NCI-H2171 treated with DMSO at 0.1 percent for 48 hours (cell line): Measurements from ENCODE around the gene C7.
"Not testable (repeated sequence)": the region's sequence is repeated elsewhere in the genome, so short reads cannot be mapped to it uniquely, and the experiment has no call there.

Experiments used
- DNase-seq: peaks from one replicate; lab custom pipeline; 2025; lab: John Stamatoyannopoulos, UW

Gene C7

DNA sequence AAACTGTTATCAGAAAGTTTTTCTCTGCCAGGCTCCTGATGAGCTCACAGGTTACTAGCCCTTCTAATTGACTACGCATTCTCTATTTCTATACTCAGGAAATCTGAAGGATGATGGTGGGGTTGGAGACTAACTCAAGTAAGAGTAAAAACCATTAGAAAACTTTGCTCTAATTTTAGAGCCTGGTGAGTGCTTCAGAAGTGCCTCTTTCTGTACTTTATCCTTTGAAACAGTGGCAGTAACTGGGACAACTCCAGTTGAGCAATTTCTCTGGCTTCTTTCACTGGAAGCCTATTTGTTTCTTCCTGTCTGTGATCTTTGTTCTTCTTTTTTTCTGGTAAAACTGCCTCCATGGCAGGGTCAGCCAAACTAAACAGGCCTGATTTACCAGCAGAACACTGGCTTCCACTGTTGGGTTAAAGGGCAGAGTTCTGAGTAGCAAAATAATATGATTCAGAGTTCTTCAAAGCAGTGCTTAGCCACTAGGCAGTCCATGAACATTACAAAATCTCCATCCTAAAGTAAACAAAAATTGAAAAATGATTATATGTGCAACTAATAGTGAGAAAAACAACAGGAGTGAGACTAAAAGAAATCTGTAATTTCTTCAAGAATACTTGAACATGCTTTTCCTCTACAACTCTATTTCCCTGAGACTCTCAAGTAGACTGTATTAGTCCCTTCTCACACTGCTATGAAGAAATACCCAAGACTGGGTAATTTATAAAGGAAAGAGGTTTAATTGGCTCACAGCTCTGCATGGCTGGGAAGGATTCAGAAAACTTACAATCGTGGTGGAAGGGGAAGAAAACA is 82.1 kb downstream of the C7 start:
- no peak for DNase-seq

DNA sequence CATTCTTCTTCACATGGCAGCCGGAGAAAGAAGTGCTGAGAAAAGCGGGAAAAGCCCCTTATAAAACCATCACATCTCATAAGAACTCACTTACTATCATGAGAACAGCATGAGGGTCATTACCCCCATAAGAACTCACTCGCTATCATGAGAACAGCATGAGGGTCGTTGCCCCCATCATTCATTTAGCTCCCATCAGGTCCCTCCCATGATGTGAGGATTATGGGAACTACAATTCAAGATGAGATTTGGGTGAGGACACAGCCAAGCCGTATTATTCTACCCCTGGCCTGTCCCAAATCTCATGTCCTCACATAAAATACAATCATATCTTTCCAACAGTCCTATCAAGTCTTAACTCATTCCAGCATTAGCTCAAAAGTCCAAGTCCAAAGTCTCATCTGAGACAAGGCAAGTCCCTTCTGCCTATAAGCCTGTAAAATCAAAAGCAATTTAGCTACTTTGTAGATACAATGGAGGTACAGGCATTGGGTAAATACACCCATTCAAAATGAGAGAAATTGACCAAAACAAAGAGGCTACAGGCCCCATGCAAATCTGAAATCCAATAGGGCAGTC is 82.8 kb downstream of the C7 start:
- no peak for DNase-seq

GRCh38 chr5:40995801-40996586 is 86.7 kb downstream of the C7 start:
- DNase-seq = no peak

GRCh38 chr5:40999142-40999541 is 89.8 kb downstream of the C7 start:
- DNase-seq = no peak

DNA sequence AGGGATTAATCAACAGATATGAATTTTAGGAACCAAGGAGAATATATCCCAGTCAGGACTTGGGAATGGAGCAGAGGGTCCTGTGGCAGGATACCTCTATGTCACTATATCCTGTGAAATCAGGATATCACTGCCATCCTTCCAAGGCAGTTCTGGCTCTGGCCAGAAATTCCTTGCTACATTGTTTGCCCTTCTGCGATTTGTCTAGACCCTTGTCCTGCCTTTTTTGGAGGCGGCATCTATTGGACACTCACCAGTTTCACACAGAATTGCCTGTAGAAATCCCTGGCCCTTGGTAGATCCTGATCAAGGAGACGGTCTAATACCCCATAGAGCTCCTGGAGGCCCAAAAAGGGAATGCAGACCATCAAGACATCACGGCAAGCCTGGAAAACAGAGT is 90.7 kb downstream of the C7 start:
- no peak for DNase-seq

GRCh38 chr5:41003670-41004376 is 94.5 kb downstream of the C7 start:
- no peak for DNase-seq

- DNase-seq = no peak
Observed at GRCh38 chr5:41004931-41005330, 95.6 kb downstream of the C7 start.

DNA sequence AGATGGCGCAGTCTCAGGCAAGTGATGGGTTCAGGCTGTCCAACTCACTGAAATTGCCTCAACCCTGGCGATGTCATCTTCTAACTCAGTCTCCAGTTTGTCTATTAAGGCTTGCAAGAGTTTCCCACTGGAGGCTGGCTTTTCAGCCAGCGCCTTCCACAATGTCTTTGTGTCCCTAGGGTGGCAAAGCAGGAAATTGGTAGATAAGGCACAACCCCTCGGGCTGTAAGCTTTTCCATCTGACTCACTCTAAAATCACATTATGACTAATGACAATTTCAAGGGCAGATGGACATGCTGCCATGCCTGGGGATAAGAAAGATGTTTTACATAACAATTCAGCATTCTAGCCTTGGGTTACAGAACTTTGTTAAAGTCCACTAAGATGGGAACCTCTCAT is 99.9 kb downstream of the C7 start:
- no peak for DNase-seq

- DNase-seq = no peak
Observed at GRCh38 chr5:41010572-41010971, 101.3 kb downstream of the C7 start.

GRCh38 chr5:41012318-41012717 is 103.0 kb downstream of the C7 start:
- DNase-seq = no peak

DNA sequence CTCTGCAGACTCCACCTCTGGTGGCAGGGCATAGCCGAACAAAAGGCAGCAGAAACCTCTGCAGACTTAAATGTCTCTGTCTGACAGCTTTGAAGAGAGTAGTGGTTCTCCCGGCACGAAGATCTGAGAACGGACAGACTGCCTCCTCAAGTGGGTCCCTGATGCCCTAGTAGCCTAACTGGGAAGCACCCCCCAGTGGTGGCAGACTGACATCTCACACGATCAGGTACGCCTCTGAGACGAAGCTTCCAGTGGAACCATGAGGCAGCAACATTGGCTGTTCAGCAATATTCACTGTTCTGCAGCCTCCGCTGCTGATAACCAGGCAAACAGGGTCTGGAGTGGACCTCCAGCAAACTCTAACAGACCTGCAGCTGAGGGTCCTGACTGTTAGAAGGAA is 113.3 kb downstream of the C7 start:
- DNase-seq = not testable (repeated sequence)
